ENCODE results near the gene BNIPL.

GRCh38 chr1:151032164-151032563 lies 4.2 kb upstream of the BNIPL start:
- TF ChIP-seq CTCF (IDR thresholded peaks at IDR 0.05 in 4 of 5, conservative IDR thresholded peaks at IDR 0.05 in 1 of 5) (no peak), POLR2A (IDR thresholded peaks at IDR 0.05) (no peak)
